ENCODE data around the gene COL5A3. TPM values are rescaled to one million over a fixed set of nuclear protein-coding genes. Genes with fewer than 3 reads are reported as not detected.
A peak's percentile ranks its signal among the peaks of the same experiment; 100 is the strongest.

COL5A3 gene
- total and polyA plus RNA-seq, 2 of the 13 experiments (the other 11 are each of a cell fraction or from before 2014, with no cell fraction given): 0.02 TPM; not detected in 1

DNA sequence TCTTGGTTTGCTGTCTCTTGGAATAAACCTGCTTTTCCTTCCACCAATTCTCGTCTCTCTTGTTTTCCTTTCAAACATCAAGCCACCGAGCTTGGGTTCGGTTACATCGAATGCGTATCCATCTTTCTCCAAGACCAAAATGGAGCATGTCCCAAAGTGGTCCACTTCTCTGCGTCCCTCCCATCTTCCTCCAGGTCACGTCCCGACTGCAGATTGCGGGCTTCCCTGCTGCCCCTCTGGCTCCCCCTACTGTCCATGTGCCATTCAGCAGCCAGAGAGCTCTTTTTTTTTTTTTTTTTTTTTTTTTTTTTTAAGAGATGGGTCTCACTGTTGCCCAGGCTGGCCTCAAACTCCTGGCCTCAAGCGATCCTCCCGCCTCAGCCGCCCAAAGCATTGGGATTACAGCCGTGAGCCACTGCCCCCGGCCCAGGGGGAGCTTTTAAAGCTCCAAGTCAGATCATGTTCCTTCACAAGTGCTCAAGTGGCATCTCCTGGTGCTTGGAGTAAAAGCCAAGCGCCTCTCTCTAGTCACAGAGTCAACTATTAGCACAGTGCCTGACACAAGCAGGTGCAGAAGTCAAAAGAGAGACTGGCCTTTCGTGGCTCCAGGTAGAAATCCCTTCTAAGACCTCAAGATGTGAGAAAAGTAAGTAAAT is 10.0 kb downstream of the COL5A3 start (continued):
- TF ChIP-seq SIX4 (CRISPR knock-in tag; IDR thresholded peaks at IDR 0.05) (no peak), E2F2 (CRISPR knock-in tag; IDR thresholded peaks at IDR 0.05; ENCODE audit: borderline replicate concordance) (no peak), DBP (CRISPR knock-in tag; IDR thresholded peaks at IDR 0.05; ENCODE audit: not compliant biosample characterization) (no peak), DPF2 (CRISPR knock-in tag; IDR thresholded peaks at IDR 0.05; ENCODE audit: borderline replicate concordance, low read depth) (no peak), PTBP1 (IDR thresholded peaks at IDR 0.05; ENCODE audit: low read depth, low read length, poor library complexity, severe bottlenecking) (peak; percentile 96), FLYWCH1 (CRISPR knock-in tag; IDR thresholded peaks at IDR 0.05) (no peak), TSC22D2 (CRISPR knock-in tag; IDR thresholded peaks at IDR 0.05; ENCODE audit: borderline replicate concordance) (no peak), CTCF (CRISPR knock-in tag; IDR thresholded peaks at IDR 0.05) (peak; percentile 78), ZNF556 (CRISPR knock-in tag; IDR thresholded peaks at IDR 0.05; ENCODE audit: borderline replicate concordance) (no peak), XRCC5 (optimal IDR thresholded peaks at IDR 0.05; ENCODE audit: low read length) (peak; percentile 88), SMC3 (IDR thresholded peaks at IDR 0.05; ENCODE audit: low read length) (peak; percentile 56), NFKBIZ (CRISPR knock-in tag; IDR thresholded peaks at IDR 0.05) (no peak), STAG1 (CRISPR knock-in tag; IDR thresholded peaks at IDR 0.05) (peak; percentile 57)
- TF ChIP-seq, protein P1, sequence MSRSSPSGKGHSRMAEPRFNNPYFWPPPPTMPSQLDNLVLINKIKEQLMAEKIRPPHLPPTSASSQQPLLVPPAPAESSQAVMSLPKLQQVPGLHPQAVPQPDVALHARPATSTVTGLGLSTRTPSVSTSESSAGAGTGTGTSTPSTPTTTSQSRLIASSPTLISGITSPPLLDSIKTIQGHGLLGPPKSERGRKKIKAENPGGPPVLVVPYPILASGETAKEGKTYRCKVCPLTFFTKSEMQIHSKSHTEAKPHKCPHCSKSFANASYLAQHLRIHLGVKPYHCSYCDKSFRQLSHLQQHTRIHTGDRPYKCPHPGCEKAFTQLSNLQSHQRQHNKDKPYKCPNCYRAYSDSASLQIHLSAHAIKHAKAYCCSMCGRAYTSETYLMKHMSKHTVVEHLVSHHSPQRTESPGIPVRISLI (CRISPR knock-in tag; IDR thresholded peaks at IDR 0.05; ENCODE audit: borderline replicate concordance): peak; percentile 96
